Coronary artery (tissue), 2 donors: Measurements from ENCODE around the gene ART5.

ENCODE experiments used
- DNase-seq: peaks from one replicate; pipeline ENCODE4 v3.0.0-alpha.2; 2017; ENCODE audit warnings: low spot score
- H3K27ac ChIP-seq, 2 donors: fragments of 200-600 bp; sonication (generic); one replicate each; pipeline ENCODE4 v1.5.1; 2016 to 2019
- H3K4me3 ChIP-seq: fragments of 200-600 bp; sonication (generic); 2 replicates; pipeline ENCODE4 v1.5.1; 2016; ENCODE audit warnings: mild to moderate bottlenecking, moderate library complexity
- CTCF ChIP-seq: fragments of 200-600 bp; sonication (generic); IDR thresholded peaks from one replicate; pipeline ENCODE4 v1.5.1; 2019; ENCODE audit warnings: antibody characterized with exemption

The ART5 gene

GRCh38 chr11:3666023-3666530 is 24.3 kb upstream of the ART5 start:
- TF ChIP-seq CTCF: no peak
- DNase-seq: no peak
- Histone ChIP-seq H3K4me3 (no peak overlapping the region), H3K27ac (no peak overlapping the region)

- Histone ChIP-seq H3K27ac (no peak overlapping the region), H3K4me3 (no peak overlapping the region)
- TF ChIP-seq CTCF: no peak
- DNase-seq: no peak
Observed at GRCh38 chr11:3665336-3666022, 23.7 kb upstream of the ART5 start.

GRCh38 chr11:3664032-3664630 is 22.3 kb upstream of the ART5 start:
- no peak overlapping the region for H3K4me3 ChIP-seq
- TF ChIP-seq CTCF: no peak
- no peak overlapping the region for H3K27ac ChIP-seq
- DNase-seq: no peak

- no peak overlapping the region for H3K4me3 ChIP-seq
- no peak for DNase-seq
- no peak for TF ChIP-seq CTCF
- no peak overlapping the region for H3K27ac ChIP-seq
Observed at GRCh38 chr11:3662856-3663255, 21.1 kb upstream of the ART5 start.

GRCh38 chr11:3660960-3661359 is 19.2 kb upstream of the ART5 start:
- no peak for DNase-seq
- Histone ChIP-seq H3K27ac (no peak overlapping the region), H3K4me3 (no peak overlapping the region)
- TF ChIP-seq CTCF: no peak

GRCh38 chr11:3659595-3660515 is 18.1 kb upstream of the ART5 start:
- TF ChIP-seq CTCF: no peak
- no peak for DNase-seq
- H3K27ac ChIP-seq: no peak overlapping the region
- no peak overlapping the region for H3K4me3 ChIP-seq
